HFF-Myc (cell line): ENCODE data around the gene MAPK6.
"Not testable (repeated sequence)": the region's sequence is repeated elsewhere in the genome, so short reads cannot be mapped to it uniquely, and the experiment has no call there.

ENCODE experiments used
- DNase-seq: peaks from one replicate; pipeline ENCODE4 v3.0.0-alpha.2; 2011; ENCODE audit warnings: low read depth; ENCODE audit errors: extremely low read depth
- H3K4me3 ChIP-seq: replicated peaks from 2 replicates; pipeline ENCODE4 v1.5.1; 2011; ENCODE audit warnings: low read depth, mild to moderate bottlenecking, control low read depth, low read length
- CTCF ChIP-seq: IDR thresholded peaks from 2 replicates; pipeline ENCODE4 v1.5.1; 2012; ENCODE audit warnings: mild to moderate bottlenecking, low read depth, low read length, control low read depth; ENCODE audit errors: missing control alignments

MAPK6 gene

GRCh38 chr15:52082197-52083036, 63.4 kb downstream of the MAPK6 start:
- no peak for DNase-seq
- no peak overlapping the region for H3K4me3 ChIP-seq
- TF ChIP-seq CTCF, result no peak

GRCh38 chr15:52083037-52083359, 64.0 kb downstream of the MAPK6 start:
- not testable (repeated sequence) for H3K4me3 ChIP-seq, DNase-seq

GRCh38 chr15:52083603-52084002, 64.6 kb downstream of the MAPK6 start:
- DNase-seq, result no peak
- H3K4me3 ChIP-seq, result no peak overlapping the region
- no peak for TF ChIP-seq CTCF

- no peak for DNase-seq
- H3K4me3 ChIP-seq, result no peak overlapping the region
- TF ChIP-seq CTCF, result no peak
Measured at GRCh38 chr15:52085299-52085698, 66.3 kb downstream of the MAPK6 start.

GRCh38 chr15:52086011-52086786, 67.2 kb downstream of the MAPK6 start:
- no peak for DNase-seq
- H3K4me3 ChIP-seq, result no peak overlapping the region
- TF ChIP-seq CTCF, result no peak

- no peak for DNase-seq
- no peak overlapping the region for H3K4me3 ChIP-seq
- TF ChIP-seq CTCF, result no peak
Measured at GRCh38 chr15:52090193-52090592, 71.2 kb downstream of the MAPK6 start.

- H3K4me3 ChIP-seq, result no peak overlapping the region
- no peak for TF ChIP-seq CTCF
- DNase-seq, result no peak
Measured at GRCh38 chr15:52093167-52093538, 74.1 kb downstream of the MAPK6 start.
